Stimulated activated naive CD4-positive, alpha-beta T cell treated with Interleukin-2 at 50 U/mL for 16 hours (primary cell): ENCODE results near the gene HOOK2.
"Not testable (repeated sequence)": the region's sequence is repeated elsewhere in the genome, so short reads cannot be mapped to it uniquely, and the experiment has no call there.

Experiments
- DNase-seq: peaks from one replicate; lab custom pipeline; 2025; lab: John Stamatoyannopoulos, UW

HOOK2 gene

DNA sequence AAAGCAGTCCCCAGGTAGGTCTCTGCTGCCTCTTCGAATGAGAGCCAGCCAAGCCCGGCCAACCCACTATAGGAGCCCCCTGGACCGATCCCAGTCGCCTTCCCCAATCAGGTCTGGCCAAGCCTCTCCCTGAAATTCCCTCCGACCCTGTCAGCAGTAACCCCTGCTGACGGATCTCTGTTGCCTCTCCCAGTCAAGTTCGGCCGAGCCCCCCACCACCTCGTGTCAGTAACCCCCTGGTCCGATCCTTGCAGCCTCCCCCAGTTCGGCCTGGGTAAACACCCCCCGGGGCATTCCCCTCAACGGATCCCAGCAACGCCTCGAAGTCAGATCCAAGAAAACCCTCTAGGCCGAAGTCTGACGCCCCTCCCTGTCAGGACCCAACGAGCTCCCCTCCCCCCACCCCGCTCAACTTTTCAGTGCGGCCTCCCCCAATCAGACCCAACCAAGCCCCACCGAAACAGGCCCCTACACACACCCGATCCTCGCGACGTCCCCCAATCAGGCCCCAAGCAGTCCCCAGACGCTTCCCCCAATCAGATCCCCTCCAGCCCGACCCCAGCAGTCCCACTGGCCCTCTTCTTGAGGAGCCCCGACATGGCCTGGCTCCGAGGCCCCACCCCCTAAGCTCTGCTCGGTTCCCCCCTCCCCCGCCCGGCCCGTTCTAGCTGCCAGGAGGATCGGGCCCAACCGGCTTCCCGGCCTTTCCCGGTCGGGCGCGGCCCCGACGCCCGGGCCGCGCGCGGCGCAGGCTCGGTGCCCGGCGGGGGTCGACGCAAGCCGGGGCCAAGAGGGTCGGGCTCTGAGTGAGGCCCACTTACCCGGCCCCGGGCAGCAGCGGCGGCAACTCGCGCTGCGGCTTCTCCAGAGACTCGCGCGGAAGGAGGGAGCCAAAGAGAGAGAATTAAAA is 53.4 kb downstream of the HOOK2 start:
- peak; percentile 39 for DNase-seq

GRCh38 chr19:12720851-12721655 is 54.3 kb downstream of the HOOK2 start:
- no peak for DNase-seq

- no peak for DNase-seq
Measured at GRCh38 chr19:12720296-12720695, 55.1 kb downstream of the HOOK2 start.

DNA sequence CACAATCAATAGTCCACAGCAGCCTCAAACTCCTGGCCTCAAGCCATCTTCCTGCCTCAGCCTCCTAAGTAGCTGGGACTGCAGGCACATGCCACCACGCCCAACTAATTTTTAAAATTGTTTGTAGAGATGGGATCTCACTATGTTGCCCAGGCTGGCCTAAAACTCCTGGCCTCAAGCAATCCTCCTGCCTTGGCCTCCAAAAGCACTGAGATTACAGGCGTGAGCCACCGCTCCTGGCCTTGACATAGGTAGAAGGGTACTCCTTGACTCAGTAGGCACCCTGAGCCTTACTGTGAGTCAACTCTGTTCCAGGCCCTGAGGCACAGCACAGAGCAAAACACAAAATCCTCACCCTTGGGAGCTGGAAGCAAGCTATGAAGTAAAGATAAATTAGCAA is 59.4 kb downstream of the HOOK2 start:
- DNase-seq, result no peak

- no peak for DNase-seq
Measured at GRCh38 chr19:12715102-12715501, 60.2 kb downstream of the HOOK2 start.

DNA sequence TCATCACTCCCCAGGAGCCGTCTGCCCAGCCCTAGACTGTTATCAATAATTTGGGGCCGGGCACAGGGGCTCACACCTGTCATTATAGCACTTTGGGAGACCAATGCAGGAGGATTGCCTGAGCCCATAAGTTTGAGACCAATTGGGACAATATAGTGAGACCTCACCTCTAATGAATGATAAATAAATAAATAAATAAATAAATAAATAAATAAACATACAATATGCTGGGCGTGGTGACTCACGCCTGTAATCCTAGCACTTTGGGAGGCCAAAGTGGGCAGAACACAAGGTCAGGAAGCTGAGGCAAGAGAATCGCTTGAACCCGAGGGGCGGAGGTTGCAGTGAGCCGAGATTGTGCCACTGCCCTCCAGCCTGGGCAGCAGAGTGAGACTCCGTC is 62.0 kb downstream of the HOOK2 start:
- not testable (repeated sequence) for DNase-seq
